MM.1S (cell line): ENCODE measurements around the gene RBM34.

ENCODE experiments used
- EZH2 ChIP-seq: fragments of 300-600 bp; sonication (generic); optimal IDR thresholded peaks from 2 replicates; pipeline ENCODE3; 2017; ENCODE audit warnings: low read depth, mild to moderate bottlenecking, antibody characterized with exemption, low read length, mixed read lengths
- EZH2phosphoT487 ChIP-seq: fragments of 300-600 bp; sonication (generic); IDR thresholded peaks from 2 replicates; pipeline ENCODE4 v1.6.1; 2018; ENCODE audit warnings: antibody characterized with exemption, low read length
- TF ChIP-seq, protein P1 (sequence below): fragments of 300-600 bp; sonication (generic); IDR thresholded peaks from 2 replicates; pipeline ENCODE4 v1.5.1; 2016; ENCODE audit warnings: antibody characterized with exemption, low read length, mixed read lengths

DNA sequence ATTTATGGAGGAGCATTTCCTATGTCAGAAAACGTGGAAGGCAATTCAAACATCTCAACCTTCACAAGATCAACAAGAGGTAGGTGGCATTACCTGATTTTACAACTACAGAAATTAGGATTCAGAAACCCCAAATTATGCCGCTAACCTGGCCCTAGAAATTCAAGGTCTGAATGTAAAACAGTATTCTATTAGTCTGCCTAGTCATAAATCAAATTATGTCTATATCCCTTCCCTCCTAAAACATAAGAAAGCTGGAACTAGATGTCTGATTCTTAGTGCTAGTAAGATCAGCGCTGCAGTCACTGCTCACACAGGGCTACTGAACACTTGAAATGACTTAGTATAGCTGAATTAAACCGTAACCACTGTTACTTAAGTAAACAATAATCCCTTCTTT lies 33.8 kb downstream of the RBM34 start:
- TF ChIP-seq, protein P1, sequence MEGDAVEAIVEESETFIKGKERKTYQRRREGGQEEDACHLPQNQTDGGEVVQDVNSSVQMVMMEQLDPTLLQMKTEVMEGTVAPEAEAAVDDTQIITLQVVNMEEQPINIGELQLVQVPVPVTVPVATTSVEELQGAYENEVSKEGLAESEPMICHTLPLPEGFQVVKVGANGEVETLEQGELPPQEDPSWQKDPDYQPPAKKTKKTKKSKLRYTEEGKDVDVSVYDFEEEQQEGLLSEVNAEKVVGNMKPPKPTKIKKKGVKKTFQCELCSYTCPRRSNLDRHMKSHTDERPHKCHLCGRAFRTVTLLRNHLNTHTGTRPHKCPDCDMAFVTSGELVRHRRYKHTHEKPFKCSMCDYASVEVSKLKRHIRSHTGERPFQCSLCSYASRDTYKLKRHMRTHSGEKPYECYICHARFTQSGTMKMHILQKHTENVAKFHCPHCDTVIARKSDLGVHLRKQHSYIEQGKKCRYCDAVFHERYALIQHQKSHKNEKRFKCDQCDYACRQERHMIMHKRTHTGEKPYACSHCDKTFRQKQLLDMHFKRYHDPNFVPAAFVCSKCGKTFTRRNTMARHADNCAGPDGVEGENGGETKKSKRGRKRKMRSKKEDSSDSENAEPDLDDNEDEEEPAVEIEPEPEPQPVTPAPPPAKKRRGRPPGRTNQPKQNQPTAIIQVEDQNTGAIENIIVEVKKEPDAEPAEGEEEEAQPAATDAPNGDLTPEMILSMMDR = no peak
- TF ChIP-seq EZH2 (no peak), EZH2phosphoT487 (no peak)
